ENCODE results near the gene PDGFA.

Gene PDGFA

GRCh38 chr7:457814-458510 lies 61.7 kb downstream of the PDGFA start:
- no peak for DNase-seq

GRCh38 chr7:455110-455928 lies 64.3 kb downstream of the PDGFA start:
- DNase-seq: peak; percentile 74

- DNase-seq: no peak
Measured at GRCh38 chr7:454356-455109, 65.1 kb downstream of the PDGFA start.

GRCh38 chr7:453597-454306 lies 65.9 kb downstream of the PDGFA start:
- no peak for DNase-seq

- DNase-seq: no peak
Measured at GRCh38 chr7:452791-453455, 66.7 kb downstream of the PDGFA start.

GRCh38 chr7:452226-452751 lies 67.4 kb downstream of the PDGFA start:
- no peak for DNase-seq

- DNase-seq: no peak
Measured at GRCh38 chr7:451255-452225, 68.1 kb downstream of the PDGFA start.

- DNase-seq: no peak
Measured at GRCh38 chr7:450741-451140, 68.9 kb downstream of the PDGFA start.

GRCh38 chr7:450036-450435 lies 69.6 kb downstream of the PDGFA start:
- no peak for DNase-seq

- no peak for DNase-seq
Measured at GRCh38 chr7:449324-450019, 70.2 kb downstream of the PDGFA start.

- DNase-seq: no peak
Measured at GRCh38 chr7:447523-447922, 72.1 kb downstream of the PDGFA start.
